ENCODE measurements around the gene LARGE1. TPM values are rescaled to one million over a fixed set of nuclear protein-coding genes. Genes with fewer than 3 reads are reported as not detected.

LARGE1 gene
- total RNA-seq, 1 donor: 22.8 TPM

- no peaks in the 10 kb centered on the region for H3K79me2 ChIP-seq (ENCODE audit: insufficient read depth, low read length)
- no peaks in the 10 kb centered on the region for H3K36me3 ChIP-seq (ENCODE audit: insufficient read depth, low read length)
- no peak overlapping the region for H3K4me2 ChIP-seq (ENCODE audit: insufficient read depth, low read length)
- H3K9me3 ChIP-seq (ENCODE audit: low read depth, low read length): no peaks in the 10 kb centered on the region
- no peaks in the 10 kb centered on the region for H4K20me1 ChIP-seq (ENCODE audit: insufficient read depth, low read length)
- no peak for DNase-seq (ENCODE audit: insufficient read length, low spot score, missing footprints)
- no peak overlapping the region for H3K27ac ChIP-seq (ENCODE audit: low read depth, low read length)
- H3K4me1 ChIP-seq (ENCODE audit: insufficient read depth, low read length): no peaks in the 10 kb centered on the region
- no peak overlapping the region for H3K4me3 ChIP-seq (ENCODE audit: insufficient read depth, low read length)
- H3K27me3 ChIP-seq (ENCODE audit: insufficient read depth, low read length): no peaks in the 10 kb centered on the region
- no peak for TF ChIP-seq CTCF (IDR thresholded peaks at IDR 0.05; ENCODE audit: extremely low read depth, low read depth, low read length)
- H2AFZ ChIP-seq (ENCODE audit: low read length): no peak overlapping the region
Observed at GRCh38 chr22:33599596-33599995, 320.7 kb downstream of the LARGE1 start.

GRCh38 chr22:33598821-33599220, 321.5 kb downstream of the LARGE1 start:
- Histone ChIP-seq H4K20me1 (ENCODE audit: insufficient read depth, low read length) (no peaks in the 10 kb centered on the region), H3K36me3 (ENCODE audit: insufficient read depth, low read length) (no peaks in the 10 kb centered on the region), H3K27ac (ENCODE audit: low read depth, low read length) (no peak overlapping the region), H2AFZ (ENCODE audit: low read length) (no peak overlapping the region), H3K9me3 (ENCODE audit: low read depth, low read length) (no peaks in the 10 kb centered on the region), H3K4me1 (ENCODE audit: insufficient read depth, low read length) (no peaks in the 10 kb centered on the region), H3K79me2 (ENCODE audit: insufficient read depth, low read length) (no peaks in the 10 kb centered on the region), H3K4me2 (ENCODE audit: insufficient read depth, low read length) (no peak overlapping the region), H3K4me3 (ENCODE audit: insufficient read depth, low read length) (no peak overlapping the region), H3K27me3 (ENCODE audit: insufficient read depth, low read length) (no peaks in the 10 kb centered on the region)
- TF ChIP-seq CTCF (IDR thresholded peaks at IDR 0.05; ENCODE audit: extremely low read depth, low read depth, low read length): no peak
- DNase-seq (ENCODE audit: insufficient read length, low spot score, missing footprints): no peak

- no peaks in the 10 kb centered on the region for H3K27me3 ChIP-seq (ENCODE audit: insufficient read depth, low read length)
- H3K27ac ChIP-seq (ENCODE audit: low read depth, low read length): no peak overlapping the region
- no peak for TF ChIP-seq CTCF (IDR thresholded peaks at IDR 0.05; ENCODE audit: extremely low read depth, low read depth, low read length)
- no peaks in the 10 kb centered on the region for H3K36me3 ChIP-seq (ENCODE audit: insufficient read depth, low read length)
- H4K20me1 ChIP-seq (ENCODE audit: insufficient read depth, low read length): no peaks in the 10 kb centered on the region
- H3K4me1 ChIP-seq (ENCODE audit: insufficient read depth, low read length): no peaks in the 10 kb centered on the region
- DNase-seq (ENCODE audit: insufficient read length, low spot score, missing footprints): no peak
- no peak overlapping the region for H2AFZ ChIP-seq (ENCODE audit: low read length)
- no peak overlapping the region for H3K4me2 ChIP-seq (ENCODE audit: insufficient read depth, low read length)
- no peak overlapping the region for H3K4me3 ChIP-seq (ENCODE audit: insufficient read depth, low read length)
- no peaks in the 10 kb centered on the region for H3K9me3 ChIP-seq (ENCODE audit: low read depth, low read length)
- no peaks in the 10 kb centered on the region for H3K79me2 ChIP-seq (ENCODE audit: insufficient read depth, low read length)
Observed at GRCh38 chr22:33597274-33597985, 322.8 kb downstream of the LARGE1 start.

DNA sequence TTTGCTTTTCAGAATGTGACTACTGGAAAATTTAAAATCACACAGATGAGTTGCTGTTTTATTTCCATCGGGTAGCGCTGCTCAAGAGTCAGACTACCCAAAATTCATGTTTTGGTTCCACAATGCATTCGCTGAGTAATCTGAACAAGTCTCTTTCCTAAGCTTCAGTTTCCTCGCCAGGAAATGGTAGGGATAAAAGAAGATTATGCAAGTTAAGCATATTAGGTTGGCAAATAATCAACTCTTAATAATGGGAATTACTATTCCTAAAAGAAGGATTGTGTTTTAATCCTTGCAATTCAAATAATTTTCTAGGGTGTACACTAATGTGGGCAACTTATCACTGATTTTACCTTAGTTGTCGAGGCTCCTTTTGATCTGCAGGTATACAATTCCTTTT, 326.5 kb downstream of the LARGE1 start:
- H3K36me3 ChIP-seq (ENCODE audit: insufficient read depth, low read length): no peaks in the 10 kb centered on the region
- TF ChIP-seq CTCF (IDR thresholded peaks at IDR 0.05; ENCODE audit: extremely low read depth, low read depth, low read length): no peak
- H3K27ac ChIP-seq (ENCODE audit: low read depth, low read length): no peak overlapping the region
- H3K27me3 ChIP-seq (ENCODE audit: insufficient read depth, low read length): no peaks in the 10 kb centered on the region
- no peak overlapping the region for H3K4me2 ChIP-seq (ENCODE audit: insufficient read depth, low read length)
- H2AFZ ChIP-seq (ENCODE audit: low read length): no peak overlapping the region
- DNase-seq (ENCODE audit: insufficient read length, low spot score, missing footprints): no peak
- no peak overlapping the region for H3K4me3 ChIP-seq (ENCODE audit: insufficient read depth, low read length)
- no peaks in the 10 kb centered on the region for H3K9me3 ChIP-seq (ENCODE audit: low read depth, low read length)
- no peaks in the 10 kb centered on the region for H3K79me2 ChIP-seq (ENCODE audit: insufficient read depth, low read length)
- H4K20me1 ChIP-seq (ENCODE audit: insufficient read depth, low read length): no peaks in the 10 kb centered on the region
- no peaks in the 10 kb centered on the region for H3K4me1 ChIP-seq (ENCODE audit: insufficient read depth, low read length)

Data from osteoblast (primary cell).